Mesothelial cell of epicardium (in vitro differentiated cells): ENCODE results near the gene TAPBPL. TPM values are rescaled to one million over a fixed set of nuclear protein-coding genes. Genes with fewer than 3 reads are reported as not detected.

Experiments used
- DNase-seq, 2 experiments: peaks; one replicate each; pipeline ENCODE4 v3.0.0; 2021; ENCODE audit warnings: low spot score in 2 of 2; ENCODE audit not compliant: unreplicated experiment in 2 of 2
- H3K27ac Mint-ChIP-seq: 2 replicates; pipeline ENCODE4 v1.8.0; 2021; ENCODE audit warnings: mixed read lengths
- H3K27me3 Mint-ChIP-seq: 2 replicates; pipeline ENCODE4 v1.8.0; 2021; ENCODE audit warnings: low read depth, mixed read lengths
- H3K36me3 Mint-ChIP-seq: 2 replicates; pipeline ENCODE4 v1.8.0; 2021; ENCODE audit warnings: mixed read lengths
- H3K4me1 Mint-ChIP-seq: 2 replicates; pipeline ENCODE4 v1.8.0; 2021; ENCODE audit warnings: mixed read lengths
- H3K4me3 Mint-ChIP-seq: 2 replicates; pipeline ENCODE4 v1.8.0; 2021; ENCODE audit warnings: mild to moderate bottlenecking, moderate library complexity, mixed read lengths
- H3K9me3 Mint-ChIP-seq: 2 replicates; pipeline ENCODE4 v1.8.0; 2021; ENCODE audit warnings: mixed read lengths
- CTCF ChIP-seq: fragments of 200-600 bp; sonication (generic); IDR thresholded peaks from one replicate; pipeline ENCODE4 v1.5.0; 2021; ENCODE audit warnings: antibody characterized with exemption; ENCODE audit not compliant: unreplicated experiment
- total RNA-seq: library from RNA; stranded (reverse); gene quantifications from 3 replicates; pipeline ENCODE4 v1.2.1, GENCODE V29; 2021

The TAPBPL gene
- 2.2 to 2.6 TPM (median 2.5 TPM) in 3 replicates for total RNA-seq

- TF ChIP-seq CTCF, result no peak
- Mint-ChIP-seq H3K4me1 (peaks cover 26% of the 10 kb centered on the region), H3K9me3 (no peaks in the 10 kb centered on the region), H3K27me3 (no peaks in the 10 kb centered on the region), H3K4me3 (peak within 1 kb of the TSS; percentile 78), H3K36me3 (peaks cover 3% of the 10 kb centered on the region), H3K27ac (peak within 1 kb of the TSS; percentile 93)
- DNase-seq, result peak in 1 of 2 experiments; percentile 62
Measured at GRCh38 chr12:6451348-6452244, at the start of gene TAPBPL. Gene TAPBPL (plus strand): TSS chr12:6452042. CDS start chr12:6452249, 207 bp downstream.

GRCh38 chr12:6404390-6404789, 47.5 kb upstream of the TAPBPL start:
- Mint-ChIP-seq H3K4me1 (no peaks in the 10 kb centered on the region), H3K9me3 (peaks cover 5% of the 10 kb centered on the region), H3K27ac (no peak overlapping the region), H3K36me3 (peaks cover 5% of the 10 kb centered on the region), H3K27me3 (no peaks in the 10 kb centered on the region), H3K4me3 (no peak overlapping the region)
- TF ChIP-seq CTCF, result no peak
- no peak for DNase-seq

- peaks cover 17% of the 10 kb centered on the region for H3K9me3 Mint-ChIP-seq
- no peak overlapping the region for H3K4me3 Mint-ChIP-seq
- peaks cover 12% of the 10 kb centered on the region for H3K36me3 Mint-ChIP-seq
- no peak for DNase-seq
- no peak overlapping the region for H3K27ac Mint-ChIP-seq
- no peaks in the 10 kb centered on the region for H3K27me3 Mint-ChIP-seq
- no peaks in the 10 kb centered on the region for H3K4me1 Mint-ChIP-seq
- no peak for TF ChIP-seq CTCF
Measured at GRCh38 chr12:6405963-6406362, 45.9 kb upstream of the TAPBPL start.

- Mint-ChIP-seq H3K4me3 (no peak overlapping the region), H3K4me1 (no peaks in the 10 kb centered on the region), H3K27ac (no peak overlapping the region), H3K27me3 (no peaks in the 10 kb centered on the region), H3K9me3 (peaks cover 17% of the 10 kb centered on the region), H3K36me3 (peaks cover 14% of the 10 kb centered on the region)
- TF ChIP-seq CTCF, result no peak
- no peak for DNase-seq
Measured at GRCh38 chr12:6407236-6407954, 44.4 kb upstream of the TAPBPL start.

- H3K9me3 Mint-ChIP-seq, result peaks cover 9% of the 10 kb centered on the region
- no peak for DNase-seq
- no peaks in the 10 kb centered on the region for H3K27me3 Mint-ChIP-seq
- peaks cover 7% of the 10 kb centered on the region for H3K36me3 Mint-ChIP-seq
- no peak overlapping the region for H3K4me3 Mint-ChIP-seq
- no peak overlapping the region for H3K27ac Mint-ChIP-seq
- TF ChIP-seq CTCF, result no peak
- H3K4me1 Mint-ChIP-seq, result no peaks in the 10 kb centered on the region
Measured at GRCh38 chr12:6416596-6416995, 35.2 kb upstream of the TAPBPL start.
